GM11168 (cell line): Measurements from ENCODE around the gene JAML.

ENCODE experiments used
- in situ Hi-C: fragments of 300-500 bp; cut with MboI; formaldehyde crosslinking; loops from one replicate; pipeline ENCODE4 v1.12.0; 2022; ENCODE audit warnings: low sequenced_read_pairs; ENCODE audit not compliant: unreplicated experiment

JAML gene, protein sequence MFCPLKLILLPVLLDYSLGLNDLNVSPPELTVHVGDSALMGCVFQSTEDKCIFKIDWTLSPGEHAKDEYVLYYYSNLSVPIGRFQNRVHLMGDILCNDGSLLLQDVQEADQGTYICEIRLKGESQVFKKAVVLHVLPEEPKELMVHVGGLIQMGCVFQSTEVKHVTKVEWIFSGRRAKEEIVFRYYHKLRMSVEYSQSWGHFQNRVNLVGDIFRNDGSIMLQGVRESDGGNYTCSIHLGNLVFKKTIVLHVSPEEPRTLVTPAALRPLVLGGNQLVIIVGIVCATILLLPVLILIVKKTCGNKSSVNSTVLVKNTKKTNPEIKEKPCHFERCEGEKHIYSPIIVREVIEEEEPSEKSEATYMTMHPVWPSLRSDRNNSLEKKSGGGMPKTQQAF

DNA sequence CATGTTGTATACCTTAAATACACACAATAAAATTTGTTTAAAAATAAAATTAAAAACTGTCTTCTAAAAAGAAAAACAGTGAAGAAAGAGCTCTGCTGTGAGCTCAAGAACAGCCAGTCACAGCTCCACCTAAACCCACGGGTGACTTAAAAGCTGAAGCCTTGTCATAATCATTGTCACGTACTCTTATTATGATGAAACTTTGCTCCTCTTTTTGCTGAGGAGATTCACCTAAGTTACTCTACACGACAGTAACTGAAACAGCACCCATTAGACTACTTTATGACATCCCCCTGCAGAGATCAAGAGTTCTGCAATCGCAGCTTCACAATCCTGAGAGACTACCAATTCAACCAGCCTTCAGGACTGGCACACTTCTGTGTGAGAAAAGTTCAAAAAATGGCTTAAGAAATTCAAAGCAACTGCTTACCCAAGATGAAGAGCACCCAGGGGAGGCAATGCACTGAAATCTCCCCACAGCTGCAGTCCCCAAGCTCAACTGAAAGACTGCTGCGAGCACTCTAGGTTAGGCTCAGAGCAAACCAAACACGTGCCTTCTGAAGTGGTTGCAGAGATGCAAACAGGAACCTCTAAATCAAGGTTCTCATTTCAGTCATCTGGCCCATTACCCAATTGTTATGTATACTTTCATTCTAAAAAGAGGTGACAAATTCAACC, at the start of gene JAML:
Gene JAML (minus strand): TSS at position 501 of the 678 bp plus-strand sequence. CDS start 10,145 bp downstream, outside the sequence.
- in situ Hi-C loops = no loop called here

- in situ Hi-C loops = no loop called here
Measured at GRCh38 chr11:118274186-118274585, 49.4 kb upstream of the JAML start.

DNA sequence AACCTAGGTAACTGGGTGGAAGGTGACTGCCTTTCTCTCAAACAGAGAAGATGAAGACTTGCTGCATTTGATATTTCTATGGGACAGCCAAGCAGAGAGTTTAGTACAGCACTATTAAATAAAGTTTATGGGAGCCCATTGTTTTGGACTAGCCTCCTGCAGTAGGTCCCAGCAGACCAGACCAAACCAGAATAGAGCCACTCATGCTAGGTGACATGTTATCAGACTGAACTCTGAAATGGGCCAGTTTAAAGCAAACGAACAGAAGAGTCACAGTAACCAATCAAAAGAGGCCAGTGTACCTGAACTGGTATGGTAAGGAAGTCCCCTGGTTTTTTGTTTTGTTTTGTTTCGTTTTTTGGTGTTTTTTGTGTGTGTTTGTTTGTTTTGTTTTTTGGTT, 47.2 kb upstream of the JAML start:
- in situ Hi-C loops = no loop called here

GRCh38 chr11:118267486-118267885, 42.7 kb upstream of the JAML start:
- in situ Hi-C loops = no loop called here

DNA sequence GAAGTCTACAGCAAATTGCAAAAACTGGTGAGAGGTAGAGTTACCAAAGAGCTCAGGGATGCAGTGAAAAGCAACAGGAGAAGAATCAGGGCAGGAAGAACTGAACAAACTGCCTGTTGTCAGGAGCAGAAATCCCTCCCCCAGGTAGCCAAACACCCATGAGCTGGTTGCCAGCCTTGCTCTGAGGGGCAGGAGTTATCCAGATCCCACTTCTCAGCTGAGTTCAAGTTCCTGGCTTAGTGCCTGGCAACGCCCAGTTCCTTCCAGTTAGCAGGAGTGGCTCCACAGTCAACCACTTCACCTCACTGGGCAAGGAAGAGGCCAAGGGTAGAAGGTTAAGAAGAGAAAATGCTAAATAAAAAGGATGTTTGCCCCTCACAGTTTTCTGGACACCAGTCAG, 41.1 kb upstream of the JAML start:
- in situ Hi-C loops = no loop called here

DNA sequence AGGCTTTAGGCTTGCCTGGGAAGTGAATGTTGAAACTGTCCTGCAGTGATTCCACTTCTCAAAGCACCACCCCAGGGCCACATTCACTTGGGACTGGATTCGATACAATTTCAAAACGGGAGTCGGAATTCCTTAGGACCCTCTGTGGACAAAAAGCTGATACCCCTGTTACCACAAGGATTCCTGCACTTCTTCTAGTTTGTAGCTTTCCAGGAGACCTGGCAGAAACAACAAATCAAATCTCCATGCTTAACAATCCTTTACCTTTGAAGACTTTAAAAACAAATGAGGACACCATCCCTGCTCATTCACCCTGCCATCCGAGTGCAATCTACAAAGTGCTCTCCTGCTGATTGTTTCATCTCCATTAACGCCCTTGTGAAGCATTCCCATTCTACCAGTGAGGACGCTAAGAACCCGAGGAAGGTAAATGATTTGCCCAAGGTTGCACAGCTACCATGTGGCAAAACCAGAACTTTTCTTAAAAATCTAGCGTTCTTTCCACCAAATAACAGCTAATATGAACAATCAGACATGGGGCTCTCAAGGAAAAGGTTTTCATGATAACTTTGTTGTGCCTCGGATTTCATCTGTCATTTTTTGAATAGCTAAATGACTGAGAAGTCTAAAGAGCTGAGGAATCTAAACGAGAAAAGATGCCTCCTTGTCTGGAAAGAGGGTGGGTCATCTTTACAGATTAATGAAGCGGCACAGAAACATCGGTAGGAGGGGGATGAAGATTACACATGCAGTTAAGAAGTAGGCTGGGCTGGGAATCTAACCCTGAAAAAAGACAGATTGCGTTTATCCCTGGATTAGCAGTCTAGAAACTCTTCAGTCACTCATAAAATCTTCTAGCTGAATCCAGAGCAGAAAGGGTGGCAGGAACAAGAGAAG, 40.0 kb upstream of the JAML start:
- in situ Hi-C loops = no loop called here

- in situ Hi-C loops = no loop called here
Measured at GRCh38 chr11:118263695-118264568, 39.1 kb upstream of the JAML start, which contains the start of gene MPZL2. Gene MPZL2, minus strand, starts transcription at chr11:118264297. Its CDS starts 144 bp downstream, at chr11:118264153.

- in situ Hi-C loops = no loop called here
Measured at GRCh38 chr11:118263112-118263511, 38.3 kb upstream of the JAML start.

DNA sequence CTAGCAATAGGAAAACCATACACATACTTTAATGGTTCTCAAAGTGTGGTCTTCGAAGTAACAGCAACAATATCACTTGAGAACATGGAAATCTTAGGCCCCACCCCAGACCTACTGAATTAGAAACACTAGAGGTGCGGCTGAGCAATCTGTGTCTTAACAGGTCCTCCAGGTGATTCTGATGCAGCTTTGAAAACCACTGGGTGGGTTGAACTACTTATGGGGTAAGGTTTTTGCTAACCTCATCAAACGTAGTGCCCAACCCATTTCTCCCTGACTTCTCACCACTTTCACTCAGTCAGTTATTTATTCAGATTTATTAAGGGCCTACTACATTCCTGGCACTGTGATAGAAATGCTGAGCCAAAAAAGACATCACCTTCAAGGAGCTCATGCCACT, 35.5 kb upstream of the JAML start:
- in situ Hi-C loops = no loop called here

DNA sequence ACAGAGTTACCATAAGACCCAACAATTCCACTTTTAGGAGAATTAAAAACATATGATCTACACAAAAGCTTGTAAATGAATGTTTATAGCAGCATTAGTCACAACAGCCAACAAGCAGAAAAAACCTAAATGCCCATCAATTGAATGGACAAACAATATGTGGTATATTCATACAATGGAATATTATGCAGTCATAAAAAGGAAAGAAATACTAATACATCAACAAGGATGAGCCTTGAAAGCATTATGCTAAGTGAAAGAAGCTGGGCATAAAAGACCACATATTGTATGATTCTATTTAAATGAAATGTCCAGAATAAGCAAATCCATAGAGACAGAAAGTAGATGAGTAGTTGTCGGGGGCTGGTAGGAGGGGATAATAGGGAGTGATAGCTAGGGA, 34.3 kb upstream of the JAML start:
- in situ Hi-C loops = no loop called here

GRCh38 chr11:118258410-118258809, 33.6 kb upstream of the JAML start:
- in situ Hi-C loops = no loop called here

DNA sequence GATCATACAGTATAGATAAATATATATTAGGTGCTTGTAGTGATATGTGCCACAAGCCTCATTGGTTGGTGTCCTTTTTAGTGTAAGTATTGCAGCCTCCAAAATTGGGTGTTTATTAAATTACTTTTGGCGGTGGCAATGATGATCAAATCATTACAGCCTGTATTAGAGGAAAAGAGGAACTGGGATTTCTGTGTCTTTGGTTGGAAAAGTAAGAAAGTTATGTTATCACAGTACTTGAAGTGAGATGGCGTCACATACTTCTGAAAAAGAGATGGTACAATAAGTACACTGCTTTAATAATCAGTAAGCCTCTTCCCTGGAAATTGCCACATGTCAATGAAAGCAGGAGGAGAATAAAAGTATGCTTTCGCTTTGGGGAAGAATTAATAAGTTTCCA, 27.9 kb upstream of the JAML start:
- in situ Hi-C loops = no loop called here

GRCh38 chr11:118251858-118252652, 27.2 kb upstream of the JAML start, which contains the start of gene MPZL3:
Gene MPZL3, minus strand, starts transcription at chr11:118252365. Its CDS starts 71 bp downstream, at chr11:118252294.
- in situ Hi-C loops = no loop called here

GRCh38 chr11:118247041-118247440, 22.2 kb upstream of the JAML start:
- in situ Hi-C loops = no loop called here

DNA sequence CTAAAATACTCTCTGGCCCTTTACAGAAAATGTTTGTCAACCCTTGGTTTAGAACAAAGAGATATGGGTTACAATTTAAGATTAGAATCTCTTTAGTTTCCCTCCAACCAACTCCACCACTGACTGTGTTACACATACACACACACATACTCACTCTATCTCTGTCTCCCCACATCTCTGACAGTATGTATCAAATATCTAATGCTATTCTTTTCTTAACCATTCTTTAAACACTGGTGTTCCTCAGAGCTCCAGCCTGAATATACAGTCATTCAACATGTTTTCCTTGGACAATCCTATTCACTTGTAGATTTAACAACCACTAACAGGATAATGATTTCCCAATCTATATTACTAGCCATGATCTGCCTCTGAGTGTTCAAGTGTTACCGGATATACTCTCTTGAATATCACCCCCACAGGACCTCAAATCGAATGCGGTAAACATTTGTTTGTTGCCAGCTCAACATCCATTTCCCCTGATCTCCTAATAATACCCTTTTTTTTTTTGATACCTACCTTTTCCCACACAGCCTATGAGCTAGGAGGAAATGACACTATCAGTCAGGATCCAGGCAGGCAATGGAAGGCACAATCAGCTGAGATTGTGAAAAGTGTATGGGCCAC, 21.2 kb upstream of the JAML start:
- in situ Hi-C loops = no loop called here

DNA sequence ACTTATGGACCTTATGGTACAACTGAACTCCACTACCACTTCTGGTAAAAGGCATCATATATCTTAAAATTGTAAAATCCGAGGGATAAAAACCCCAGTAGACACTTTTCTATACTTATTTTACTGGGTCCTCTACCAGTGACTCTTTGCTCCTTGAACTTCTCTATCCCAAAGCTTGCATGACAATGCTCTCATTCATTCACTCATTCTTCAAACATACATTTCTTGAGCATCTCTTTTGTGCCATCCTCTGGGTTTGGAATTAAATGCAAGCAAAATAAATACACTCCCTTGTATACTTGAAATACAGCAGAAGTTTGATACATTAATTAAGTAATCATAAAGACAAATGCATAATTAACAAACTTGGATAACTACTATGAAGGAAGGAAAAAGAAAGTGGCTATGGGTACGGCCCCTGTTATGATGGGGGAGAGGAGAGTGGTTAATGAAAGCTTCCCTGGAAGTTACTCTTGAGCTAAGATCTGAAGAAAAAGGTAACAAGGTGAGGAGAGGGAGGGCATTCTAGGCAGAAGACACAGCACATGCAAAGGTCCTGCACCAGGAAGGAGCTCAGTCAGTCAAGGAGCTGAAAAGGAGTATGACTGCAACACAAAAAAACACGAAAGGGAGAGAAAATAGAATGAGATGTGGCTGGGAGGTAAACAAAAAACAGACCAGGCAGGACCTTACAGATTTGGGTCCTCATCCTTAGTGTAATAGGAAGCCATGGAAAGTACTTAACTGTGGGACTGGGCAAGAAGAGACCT, 19.4 kb upstream of the JAML start:
- in situ Hi-C loops = no loop called here

DNA sequence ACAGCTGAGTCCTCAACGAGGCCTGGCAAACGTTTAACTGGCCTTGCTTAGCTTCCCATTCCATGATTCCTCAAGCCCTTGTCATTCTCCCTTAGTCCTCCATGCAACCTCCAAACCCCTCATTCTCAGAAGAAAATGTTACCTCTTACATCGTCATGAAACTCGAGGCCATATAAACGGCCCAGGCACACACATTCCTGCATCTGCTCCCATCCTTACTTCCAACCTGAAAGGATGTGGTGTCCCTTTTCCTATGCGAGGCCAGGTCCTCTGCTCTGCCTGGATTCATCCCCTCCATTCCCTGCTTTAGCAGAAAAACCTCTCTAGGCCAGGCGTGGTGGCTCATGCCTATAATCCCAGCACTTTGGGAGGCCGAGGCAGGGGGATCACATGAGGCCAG, 18.4 kb upstream of the JAML start:
- in situ Hi-C loops = no loop called here

DNA sequence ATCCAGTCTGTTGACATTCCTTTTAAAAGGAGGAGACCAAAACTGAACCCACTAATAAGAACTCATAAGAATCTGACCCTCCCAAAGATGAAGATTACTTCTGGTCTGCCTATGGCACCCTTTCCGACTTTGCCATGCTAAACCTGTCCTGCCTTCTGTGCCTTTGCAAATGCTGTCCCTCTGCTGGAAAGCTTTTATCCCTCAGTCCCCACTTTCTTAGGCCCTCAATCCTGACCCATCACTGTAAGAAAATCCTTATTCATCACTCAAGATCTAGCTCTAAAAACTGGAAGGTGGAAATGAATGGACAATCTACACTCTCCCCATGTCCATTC, 16.9 kb upstream of the JAML start:
- in situ Hi-C loops = no loop called here
